ENCODE results near the gene CHRND. TPM values are rescaled to one million over a fixed set of nuclear protein-coding genes. Genes with fewer than 3 reads are reported as not detected.

CHRND gene
- total and polyA plus RNA-seq, 4 donors, result not detected

DNA sequence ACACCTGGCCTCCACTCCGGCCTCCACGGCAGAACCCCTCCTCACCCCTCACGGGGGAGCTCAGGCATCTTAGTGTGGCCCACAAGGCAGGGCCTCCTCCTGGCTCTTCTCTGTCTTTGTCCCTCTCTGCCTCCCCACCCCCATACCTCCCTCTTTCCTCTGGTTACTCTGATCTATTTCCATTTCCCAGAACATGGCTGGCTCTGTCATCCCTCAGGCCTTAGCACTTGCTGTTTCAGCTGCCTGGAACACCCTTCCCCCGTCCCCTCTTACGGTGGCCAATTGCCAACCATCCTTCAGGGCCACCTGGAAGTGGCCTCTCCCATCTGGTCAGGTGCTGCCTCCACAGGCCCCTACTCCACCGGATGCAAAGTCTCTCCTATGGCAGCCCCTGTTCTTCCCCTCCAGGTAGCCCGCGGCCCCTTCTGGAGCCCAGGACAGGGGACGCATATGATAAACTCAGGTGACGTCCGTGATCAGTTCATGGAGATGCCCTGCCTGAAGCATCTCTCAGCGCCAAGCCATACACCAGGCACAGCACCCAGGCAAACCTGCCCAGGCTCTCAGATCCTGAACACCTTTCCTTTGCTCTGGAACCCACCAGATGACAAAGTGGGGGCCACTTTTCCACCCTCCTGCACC, 34.7 kb upstream of the CHRND start:
- TF ChIP-seq RAD21 (IDR thresholded peaks at IDR 0.05), result no peak
- TF ChIP-seq, protein P1, sequence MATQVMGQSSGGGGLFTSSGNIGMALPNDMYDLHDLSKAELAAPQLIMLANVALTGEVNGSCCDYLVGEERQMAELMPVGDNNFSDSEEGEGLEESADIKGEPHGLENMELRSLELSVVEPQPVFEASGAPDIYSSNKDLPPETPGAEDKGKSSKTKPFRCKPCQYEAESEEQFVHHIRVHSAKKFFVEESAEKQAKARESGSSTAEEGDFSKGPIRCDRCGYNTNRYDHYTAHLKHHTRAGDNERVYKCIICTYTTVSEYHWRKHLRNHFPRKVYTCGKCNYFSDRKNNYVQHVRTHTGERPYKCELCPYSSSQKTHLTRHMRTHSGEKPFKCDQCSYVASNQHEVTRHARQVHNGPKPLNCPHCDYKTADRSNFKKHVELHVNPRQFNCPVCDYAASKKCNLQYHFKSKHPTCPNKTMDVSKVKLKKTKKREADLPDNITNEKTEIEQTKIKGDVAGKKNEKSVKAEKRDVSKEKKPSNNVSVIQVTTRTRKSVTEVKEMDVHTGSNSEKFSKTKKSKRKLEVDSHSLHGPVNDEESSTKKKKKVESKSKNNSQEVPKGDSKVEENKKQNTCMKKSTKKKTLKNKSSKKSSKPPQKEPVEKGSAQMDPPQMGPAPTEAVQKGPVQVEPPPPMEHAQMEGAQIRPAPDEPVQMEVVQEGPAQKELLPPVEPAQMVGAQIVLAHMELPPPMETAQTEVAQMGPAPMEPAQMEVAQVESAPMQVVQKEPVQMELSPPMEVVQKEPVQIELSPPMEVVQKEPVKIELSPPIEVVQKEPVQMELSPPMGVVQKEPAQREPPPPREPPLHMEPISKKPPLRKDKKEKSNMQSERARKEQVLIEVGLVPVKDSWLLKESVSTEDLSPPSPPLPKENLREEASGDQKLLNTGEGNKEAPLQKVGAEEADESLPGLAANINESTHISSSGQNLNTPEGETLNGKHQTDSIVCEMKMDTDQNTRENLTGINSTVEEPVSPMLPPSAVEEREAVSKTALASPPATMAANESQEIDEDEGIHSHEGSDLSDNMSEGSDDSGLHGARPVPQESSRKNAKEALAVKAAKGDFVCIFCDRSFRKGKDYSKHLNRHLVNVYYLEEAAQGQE (IDR thresholded peaks at IDR 0.05), result no peak
- Histone ChIP-seq H3K9ac (ENCODE audit: low read depth in 1 of 2, low read length in 2 of 2) (no peak overlapping the region), H3K27me3 (ENCODE audit: control insufficient read depth in 4 of 4, insufficient read depth in 4 of 4, low read length in 3 of 4) (peaks cover 0 to 8% (median 3%) of the 10 kb centered on the region in 4 donors), H3K4me1 (ENCODE audit: control insufficient read depth in 4 of 4, insufficient read depth in 4 of 4, low read length in 3 of 4) (peaks cover 2 to 12% (median 4%) of the 10 kb centered on the region in 4 donors), H3K4me3 (ENCODE audit: low read depth in 1 of 3, low read length in 3 of 3) (no peak overlapping the region), H3K9me3 (ENCODE audit: control insufficient read depth in 4 of 4, low read length in 3 of 4) (no peaks in the 10 kb centered on the region), H3K36me3 (ENCODE audit: control insufficient read depth in 4 of 4, insufficient read depth in 3 of 4, low read depth in 1 of 4, low read length in 3 of 4) (no peaks in the 10 kb centered on the region), H3K27ac (ENCODE audit: low read depth in 1 of 2, low read length in 2 of 2) (no peak overlapping the region)
- no peak for DNase-seq (ENCODE audit: low spot score)
- WGBS, result 88% methylated on average over 12 of the region's 12 CpGs

DNA sequence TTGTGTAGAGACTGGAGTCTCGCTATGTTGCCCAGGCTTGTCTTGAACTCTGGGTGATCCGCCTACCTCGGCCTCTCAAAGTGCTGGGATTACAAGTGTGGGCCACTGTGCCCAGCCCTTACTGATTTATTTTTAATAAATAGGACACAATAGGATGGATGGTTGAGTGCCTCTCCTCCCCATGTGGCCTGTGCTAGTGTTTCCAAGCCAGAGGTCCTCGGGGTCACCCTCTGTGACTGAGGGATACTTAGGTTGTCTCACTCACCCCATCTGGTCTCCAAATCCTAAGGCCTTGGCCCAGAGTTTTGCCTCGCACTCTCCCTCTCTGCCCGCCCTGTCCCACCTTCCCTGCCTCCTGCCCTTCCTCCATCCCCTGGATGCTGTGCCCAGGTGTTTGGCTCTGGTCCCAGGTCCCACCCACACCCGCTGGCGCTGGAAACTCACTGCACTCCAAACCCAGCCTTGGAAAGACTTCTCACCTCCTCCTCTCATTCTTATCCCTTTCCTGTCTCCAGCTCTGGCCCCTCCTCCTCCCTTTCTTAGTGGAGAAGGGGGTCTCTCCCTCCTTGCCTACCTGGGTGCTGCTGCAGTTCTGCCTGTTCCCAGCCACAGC, 33.6 kb upstream of the CHRND start:
- WGBS, result 76% methylated on average over 8 of the region's 8 CpGs
- Histone ChIP-seq H3K4me3 (ENCODE audit: low read depth in 1 of 3, low read length in 3 of 3) (no peak overlapping the region), H3K9ac (ENCODE audit: low read depth in 1 of 2, low read length in 2 of 2) (no peak overlapping the region), H3K27ac (ENCODE audit: low read depth in 1 of 2, low read length in 2 of 2) (no peak overlapping the region), H3K9me3 (ENCODE audit: control insufficient read depth in 4 of 4, low read length in 3 of 4) (no peaks in the 10 kb centered on the region), H3K27me3 (ENCODE audit: control insufficient read depth in 4 of 4, insufficient read depth in 4 of 4, low read length in 3 of 4) (peaks cover 0 to 2% (median 0%) of the 10 kb centered on the region in 4 donors), H3K4me1 (ENCODE audit: control insufficient read depth in 4 of 4, insufficient read depth in 4 of 4, low read length in 3 of 4) (peaks cover 0 to under 1% (median 0%) of the 10 kb centered on the region in 4 donors), H3K36me3 (ENCODE audit: control insufficient read depth in 4 of 4, insufficient read depth in 3 of 4, low read depth in 1 of 4, low read length in 3 of 4) (no peaks in the 10 kb centered on the region)
- TF ChIP-seq, protein P2, sequence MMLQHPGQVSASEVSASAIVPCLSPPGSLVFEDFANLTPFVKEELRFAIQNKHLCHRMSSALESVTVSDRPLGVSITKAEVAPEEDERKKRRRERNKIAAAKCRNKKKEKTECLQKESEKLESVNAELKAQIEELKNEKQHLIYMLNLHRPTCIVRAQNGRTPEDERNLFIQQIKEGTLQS (IDR thresholded peaks at IDR 0.05), result no peak
- TF ChIP-seq RXRA (IDR thresholded peaks at IDR 0.05), result no peak
- TF ChIP-seq, protein P3, sequence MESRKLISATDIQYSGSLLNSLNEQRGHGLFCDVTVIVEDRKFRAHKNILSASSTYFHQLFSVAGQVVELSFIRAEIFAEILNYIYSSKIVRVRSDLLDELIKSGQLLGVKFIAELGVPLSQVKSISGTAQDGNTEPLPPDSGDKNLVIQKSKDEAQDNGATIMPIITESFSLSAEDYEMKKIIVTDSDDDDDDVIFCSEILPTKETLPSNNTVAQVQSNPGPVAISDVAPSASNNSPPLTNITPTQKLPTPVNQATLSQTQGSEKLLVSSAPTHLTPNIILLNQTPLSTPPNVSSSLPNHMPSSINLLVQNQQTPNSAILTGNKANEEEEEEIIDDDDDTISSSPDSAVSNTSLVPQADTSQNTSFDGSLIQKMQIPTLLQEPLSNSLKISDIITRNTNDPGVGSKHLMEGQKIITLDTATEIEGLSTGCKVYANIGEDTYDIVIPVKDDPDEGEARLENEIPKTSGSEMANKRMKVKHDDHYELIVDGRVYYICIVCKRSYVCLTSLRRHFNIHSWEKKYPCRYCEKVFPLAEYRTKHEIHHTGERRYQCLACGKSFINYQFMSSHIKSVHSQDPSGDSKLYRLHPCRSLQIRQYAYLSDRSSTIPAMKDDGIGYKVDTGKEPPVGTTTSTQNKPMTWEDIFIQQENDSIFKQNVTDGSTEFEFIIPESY (IDR thresholded peaks at IDR 0.05), result no peak
- no peak for TF ChIP-seq GABPA (IDR thresholded peaks at IDR 0.05 in 1 of 2, conservative IDR thresholded peaks at IDR 0.05 in 1 of 2)
- TF ChIP-seq EGR1 (IDR thresholded peaks at IDR 0.05; ENCODE audit: low read depth in 2 of 2), result no peak
- no peak for DNase-seq (ENCODE audit: low spot score)

DNA sequence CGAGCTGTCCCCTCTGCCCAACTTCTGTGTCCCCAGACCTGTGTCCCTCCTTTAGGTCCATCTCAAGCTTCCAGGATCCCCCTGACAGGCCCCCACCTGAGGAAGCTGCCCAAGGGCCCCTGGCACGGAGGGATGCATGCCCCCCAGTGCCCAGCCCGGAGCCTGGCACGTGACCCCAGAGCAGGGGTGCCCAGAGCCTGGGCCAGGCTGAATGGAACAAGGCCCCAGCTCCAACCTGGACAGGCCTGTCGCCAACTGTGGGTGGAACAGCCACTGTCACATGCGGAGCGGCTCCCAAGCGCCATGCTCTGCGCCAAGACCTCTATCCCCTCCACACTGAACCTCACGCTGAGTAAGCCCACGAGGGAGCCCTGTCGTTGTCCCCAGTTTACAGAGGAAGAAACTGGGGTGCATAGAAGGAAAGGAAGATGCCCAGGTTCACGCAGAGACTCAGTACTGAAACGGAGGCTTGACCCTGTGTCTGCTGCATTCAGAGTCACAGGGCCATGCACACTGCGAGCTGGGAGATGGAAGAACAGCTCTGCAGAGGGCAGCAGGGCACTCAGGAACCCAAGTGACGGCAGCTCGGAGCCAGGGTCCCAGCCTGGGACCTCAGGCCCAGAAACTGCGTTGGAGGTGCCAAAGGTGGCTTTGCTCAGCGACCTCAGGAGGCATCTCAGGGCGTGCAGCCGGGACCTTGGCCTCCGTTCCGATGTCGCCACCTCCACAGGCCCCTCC, 32.8 kb upstream of the CHRND start:
- 90% methylated on average over 24 of the region's 24 CpGs for WGBS
- H3K27me3 ChIP-seq (ENCODE audit: control insufficient read depth in 4 of 4, insufficient read depth in 4 of 4, low read length in 3 of 4), result peaks cover 0 to 2% (median 0%) of the 10 kb centered on the region in 4 donors
- TF ChIP-seq EGR1 (IDR thresholded peaks at IDR 0.05; ENCODE audit: low read depth in 2 of 2) (no peak), RXRA (IDR thresholded peaks at IDR 0.05) (no peak), HNF4A (conservative IDR thresholded peaks at IDR 0.05) (no peak), TAF1 (conservative IDR thresholded peaks at IDR 0.05) (no peak), SP1 (IDR thresholded peaks at IDR 0.05) (no peak), JUND (IDR thresholded peaks at IDR 0.05) (no peak), YY1 (IDR thresholded peaks at IDR 0.05) (no peak), GABPA (IDR thresholded peaks at IDR 0.05 in 1 of 2, conservative IDR thresholded peaks at IDR 0.05 in 1 of 2) (no peak), HNF4G (IDR thresholded peaks at IDR 0.05) (no peak), FOXA2 (IDR thresholded peaks at IDR 0.05) (no peak), FOXA1 (IDR thresholded peaks at IDR 0.05) (no peak)
- TF ChIP-seq, protein P3 (IDR thresholded peaks at IDR 0.05), result no peak
- TF ChIP-seq, protein P2 (IDR thresholded peaks at IDR 0.05), result no peak
- TF ChIP-seq, protein P4, sequence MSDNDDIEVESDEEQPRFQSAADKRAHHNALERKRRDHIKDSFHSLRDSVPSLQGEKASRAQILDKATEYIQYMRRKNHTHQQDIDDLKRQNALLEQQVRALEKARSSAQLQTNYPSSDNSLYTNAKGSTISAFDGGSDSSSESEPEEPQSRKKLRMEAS (IDR thresholded peaks at IDR 0.05), result no peak

More for the DNA sequence above, 32.8 kb upstream of the CHRND start:
- Histone ChIP-seq H3K27ac (ENCODE audit: low read depth in 1 of 2, low read length in 2 of 2) (no peak overlapping the region), H3K9me3 (ENCODE audit: control insufficient read depth in 4 of 4, low read length in 3 of 4) (no peaks in the 10 kb centered on the region), H3K9ac (ENCODE audit: low read depth in 1 of 2, low read length in 2 of 2) (no peak overlapping the region), H3K36me3 (ENCODE audit: control insufficient read depth in 4 of 4, insufficient read depth in 3 of 4, low read depth in 1 of 4, low read length in 3 of 4) (no peaks in the 10 kb centered on the region), H3K4me1 (ENCODE audit: control insufficient read depth in 4 of 4, insufficient read depth in 4 of 4, low read length in 3 of 4) (no peaks in the 10 kb centered on the region), H3K4me3 (ENCODE audit: low read depth in 1 of 3, low read length in 3 of 3) (no peak overlapping the region)
- DNase-seq (ENCODE audit: low spot score), result no peak

Measured in liver (tissue), 9 donors.